Left hindlimb (tissue), 1 donor: ENCODE data around the gene TMTC4.
"Not testable (repeated sequence)": the region's sequence is repeated elsewhere in the genome, so short reads cannot be mapped to it uniquely, and the experiment has no call there.

Experiments used
- DNase-seq: peaks from one replicate; pipeline ENCODE4 v3.0.0-alpha.2; 2018

Gene TMTC4

GRCh38 chr13:100620792-100621191 is 53.8 kb downstream of the TMTC4 start:
- DNase-seq = no peak

DNA sequence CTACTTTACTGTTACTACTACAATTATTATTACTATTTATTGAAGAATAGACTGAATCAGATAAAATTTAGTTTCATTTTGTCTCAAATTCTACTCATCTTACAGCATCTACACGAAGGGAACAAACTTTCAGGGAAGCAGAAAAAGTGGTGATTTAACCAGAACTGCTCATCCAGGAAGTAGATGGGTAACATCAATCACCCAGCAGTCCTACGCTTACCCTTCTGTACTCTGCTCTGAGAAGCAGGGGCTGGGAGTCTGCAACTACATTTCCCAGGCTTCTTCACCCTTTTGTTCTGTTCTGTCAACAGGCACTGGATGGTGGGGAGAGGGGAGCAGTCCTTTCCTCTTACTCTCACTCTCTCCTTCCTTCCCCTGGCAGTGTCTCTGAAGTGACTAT is 54.7 kb downstream of the TMTC4 start:
- DNase-seq = no peak

DNA sequence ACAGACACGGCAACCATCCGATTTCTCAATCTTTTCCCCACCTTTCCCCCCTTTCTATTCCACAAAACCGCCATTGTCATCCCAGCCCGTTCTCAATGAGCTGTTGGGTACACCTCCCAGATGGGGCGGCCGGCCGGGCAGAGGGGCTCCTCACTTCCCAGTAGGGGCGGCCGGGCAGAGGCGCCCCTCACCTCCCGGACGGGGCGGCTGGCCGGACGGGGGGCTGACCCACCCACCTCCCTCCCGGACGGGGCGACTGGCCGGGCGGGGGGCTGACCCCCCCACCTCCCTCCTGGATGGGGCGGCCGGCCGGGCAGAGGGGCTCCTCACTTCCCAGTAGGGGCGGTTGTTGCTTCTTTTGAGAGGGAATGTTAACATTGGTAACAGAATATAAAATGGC is 55.7 kb downstream of the TMTC4 start:
- DNase-seq = not testable (repeated sequence)

GRCh38 chr13:100613031-100613430 is 61.6 kb downstream of the TMTC4 start:
- DNase-seq = no peak

- DNase-seq = peak; percentile 42
Observed at GRCh38 chr13:100611678-100612492, 62.7 kb downstream of the TMTC4 start.

DNA sequence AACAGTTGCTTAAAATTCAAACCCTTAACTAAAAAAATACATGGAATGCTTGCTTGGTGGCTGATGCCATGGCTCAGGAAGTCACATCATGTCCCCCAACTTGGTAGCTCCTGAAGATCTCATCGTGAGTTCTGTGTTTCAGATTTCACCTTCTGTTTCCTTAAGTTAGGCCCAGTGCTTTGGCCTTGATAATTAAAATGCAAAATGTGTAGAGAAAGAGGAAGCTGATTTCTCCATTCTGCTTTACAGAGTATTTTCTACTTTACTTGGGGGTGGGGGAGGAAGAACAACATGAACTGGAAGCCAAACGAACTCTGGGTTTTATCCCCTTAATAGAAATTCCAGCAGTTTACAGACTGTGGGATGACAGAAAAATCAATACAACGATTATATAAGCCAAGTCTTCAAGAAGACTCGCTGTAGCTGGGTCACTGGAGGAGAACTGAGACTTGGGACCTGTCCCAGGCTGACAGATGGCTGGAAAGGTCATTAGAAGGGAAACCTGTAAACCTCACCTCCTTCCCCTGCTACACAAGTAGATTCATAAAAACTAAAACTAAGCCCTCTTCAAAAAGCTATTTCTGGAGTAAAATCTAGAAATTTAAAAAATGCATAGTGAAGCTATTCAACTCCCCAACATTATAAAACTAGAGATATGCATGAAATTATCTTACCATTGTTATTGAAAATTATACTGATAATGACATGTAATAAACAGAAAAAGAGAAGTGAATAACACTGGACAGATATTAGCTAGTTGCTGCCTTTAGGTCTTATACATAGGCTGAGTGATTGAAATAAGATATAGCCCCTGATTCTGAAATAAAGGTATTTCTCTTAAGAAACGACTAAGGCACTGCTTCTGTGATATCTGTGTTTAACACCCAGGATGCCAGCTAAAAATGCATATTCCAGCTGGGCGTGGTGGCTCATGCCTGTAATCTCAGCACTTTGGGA is 63.9 kb downstream of the TMTC4 start:
- no peak for DNase-seq

- no peak for DNase-seq
Observed at GRCh38 chr13:100608906-100609305, 65.7 kb downstream of the TMTC4 start.

GRCh38 chr13:100608489-100608888 is 66.1 kb downstream of the TMTC4 start:
- DNase-seq = no peak

GRCh38 chr13:100604918-100605710 is 69.5 kb downstream of the TMTC4 start:
- no peak for DNase-seq

- no peak for DNase-seq
Observed at GRCh38 chr13:100602493-100603111, 72.0 kb downstream of the TMTC4 start.

GRCh38 chr13:100601716-100602115 is 72.9 kb downstream of the TMTC4 start:
- no peak for DNase-seq

- no peak for DNase-seq
Observed at GRCh38 chr13:100600915-100601314, 73.7 kb downstream of the TMTC4 start.

GRCh38 chr13:100600461-100600860 is 74.1 kb downstream of the TMTC4 start:
- no peak for DNase-seq

GRCh38 chr13:100597253-100597652 is 77.3 kb downstream of the TMTC4 start:
- no peak for DNase-seq

GRCh38 chr13:100596516-100596915 is 78.1 kb downstream of the TMTC4 start:
- DNase-seq = no peak

DNA sequence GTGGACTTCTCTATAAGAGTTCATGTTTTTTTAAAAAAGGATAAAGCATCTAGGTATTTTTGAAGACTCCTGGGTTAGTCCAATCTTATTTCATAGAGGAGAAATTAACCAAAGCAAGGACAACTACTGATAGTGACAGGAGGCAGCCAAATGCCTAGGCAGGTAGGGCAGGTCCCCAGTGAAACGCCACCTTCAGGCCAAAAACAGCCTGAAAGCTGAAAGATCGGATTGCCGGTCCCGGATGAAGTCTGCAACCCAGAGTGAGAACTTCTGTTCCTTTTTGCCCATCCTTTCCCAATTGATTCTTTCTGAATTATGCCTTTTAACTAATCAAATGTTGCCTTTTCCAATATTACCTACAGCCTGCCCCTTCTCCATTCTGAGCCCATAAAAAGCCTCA is 79.9 kb downstream of the TMTC4 start:
- no peak for DNase-seq

- no peak for DNase-seq
Observed at GRCh38 chr13:100594255-100594654, 80.3 kb downstream of the TMTC4 start.

- no peak for DNase-seq
Observed at GRCh38 chr13:100589178-100589725, 85.3 kb downstream of the TMTC4 start.

GRCh38 chr13:100588331-100589177 is 86.0 kb downstream of the TMTC4 start, which contains the start of gene GGACT:
GGACT (minus strand) TSS chr13:100588789; CDS start chr13:100532591, 56,198 bp downstream.
- DNase-seq = peak; percentile 77

DNA sequence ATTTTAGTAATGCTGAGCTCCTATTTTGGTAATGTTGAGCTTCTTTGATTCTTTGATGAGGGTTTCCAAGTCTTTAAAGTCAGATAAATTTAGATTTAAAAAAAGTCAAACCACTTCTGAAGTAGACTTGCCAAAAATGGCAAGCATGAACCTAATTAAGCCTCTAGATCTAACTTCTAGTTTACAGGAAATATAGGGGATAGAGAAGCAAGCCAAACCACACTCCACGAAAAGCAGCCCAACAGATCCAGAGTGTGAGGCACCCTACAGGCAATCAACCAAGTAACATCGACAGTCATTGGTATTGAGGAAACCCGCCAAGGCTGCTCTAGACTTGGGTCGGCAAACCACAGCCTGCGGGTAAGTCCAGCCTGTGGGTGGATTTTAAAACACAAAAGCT is 89.7 kb downstream of the TMTC4 start:
- DNase-seq = peak; percentile 38

- no peak for DNase-seq
Observed at GRCh38 chr13:100581504-100581903, 93.1 kb downstream of the TMTC4 start.
